ENCODE data around the gene FUT7. TPM values are rescaled to one million over a fixed set of nuclear protein-coding genes. Genes with fewer than 3 reads are reported as not detected.

The FUT7 gene
- total and polyA plus RNA-seq, 9 of the 15 experiments (the other 6 are each of a cell fraction or from before 2014, with no cell fraction given), result not detected

- ChIA-PET POLR2A (interaction anchor here (0.6 to 1.4 kb wide), 6 partner anchors 20 to 532 kb away, joined by 3 to 6 read pairs (median 3); partner anchors contain the start of genes DPH7 and SAPCD2), CTCF (ENCODE audit: low intra/inter-chr PET ratio) (interaction anchor here (0.6 to 2.0 kb wide), 10 partner anchors 16 to 191 kb away, joined by 3 to 7 read pairs (median 4); partner anchors contain the start of genes RNF224 and SAPCD2)
- Histone ChIP-seq H3K79me2 (ENCODE audit: control insufficient read depth, insufficient read depth, low read length) (no peaks in the 10 kb centered on the region), H4K20me1 (replicated peaks; ENCODE audit: control insufficient read depth, insufficient read depth, low read length) (peaks cover 40% of the 10 kb centered on the region), H3K36me3 (ENCODE audit: control insufficient read depth, insufficient read depth, low read length) (no peaks in the 10 kb centered on the region), H3K27ac (ENCODE audit: extremely low read depth, low read depth, low read length) (no peak within 1 kb of the TSS), H3K9me3 (replicated peaks; ENCODE audit: control insufficient read depth, insufficient read depth, low read depth, low read length) (no peaks in the 10 kb centered on the region), H3K27me3 (ENCODE audit: control insufficient read depth in 2 of 2, insufficient read depth in 2 of 2, low read length in 2 of 2) (peaks cover 7 to 39% of the 10 kb centered on the region in 2 experiments; a peak in 4 of 5 replicates), H3K4me3 (no peak within 1 kb of the TSS), H2AFZ (ENCODE audit: low read depth, low read length) (peak within 1 kb of the TSS; percentile 45; the same call in 1 of the 2 replicates), H3K4me1 (replicated peaks in 1 of 2; ENCODE audit: control insufficient read depth in 2 of 2, insufficient read depth in 2 of 2, low read length in 2 of 2) (peaks cover 2 to 79% of the 10 kb centered on the region in 2 experiments; a peak in 4 of 5 replicates), H3K4me2 (ENCODE audit: insufficient read depth, low read length) (peak within 1 kb of the TSS; percentile 46; the same call in 1 of the 2 replicates), H3K9ac (ENCODE audit: insufficient read depth in 1 of 2, low read depth in 2 of 2, low read length in 2 of 2) (peak within 1 kb of the TSS in 1 of 2 experiments; percentile 35; a peak in 2 of 4 replicates), H3K9me1 (ENCODE audit: control insufficient read depth, insufficient read depth, low read length) (peaks cover 2% of the 10 kb centered on the region)
- DNase-seq (ENCODE audit: extremely low read depth in 1 of 4, low spot score in 3 of 4), result peak; percentile 83 to 91 (median 86)
- intact Hi-C loops (cut with micrococcal nuclease), result loop anchor here (2.0 kb wide), 1 partner anchor 21 kb away; no protein-coding TSS in a partner anchor
- in situ Hi-C loops (cut with MboI), result no loop called here
- peak; percentile 82 for ATAC-seq
- WGBS (ENCODE audit: insufficient coverage, low coverage, missing lambda C conversion rate), result 4% methylated on average over 39 of the region's 57 CpGs
- FAIRE-seq, result peak; percentile 76
- BruUV-seq (replicated peaks), result no TSS peak
- peak; percentile 87 to 94 (median 87) for TF ChIP-seq CTCF (IDR thresholded peaks at IDR 0.05 in 2 of 3, conservative IDR thresholded peaks at IDR 0.05 in 1 of 3; ENCODE audit: insufficient read depth in 2 of 3, low read depth in 1 of 3, low read length in 3 of 3)
- peak; percentile 64; the same call in 1 of the 2 replicates for TF ChIP-seq ZBTB7A (IDR thresholded peaks at IDR 0.05; ENCODE audit: borderline replicate concordance, control insufficient read depth, low read depth, low read length)
- peak in 1 of 2 experiments; percentile 77; a peak in 1 of 4 replicates for TF ChIP-seq MAZ (CRISPR knock-in tag; conservative IDR thresholded peaks at IDR 0.05 in 1 of 2, IDR thresholded peaks at IDR 0.05 in 1 of 2)
- no peak for TF ChIP-seq BRD9 (IDR thresholded peaks at IDR 0.05; ENCODE audit: low read depth, partially characterized antibody)
- TF ChIP-seq NFIC (IDR thresholded peaks at IDR 0.05), result 0 out of 2 replicates have a peak, but pooled peaks have one; percentile 11
- TF ChIP-seq CTCFL (IDR thresholded peaks at IDR 0.05; ENCODE audit: borderline replicate concordance, insufficient read depth, low read depth, low read length, poor library complexity, severe bottlenecking), result peak; percentile 77
- 0 out of 2 replicates have a peak, but pooled peaks have one; percentile 40 for TF ChIP-seq ETS1 (conservative IDR thresholded peaks at IDR 0.05; ENCODE audit: control insufficient read depth, low read depth, low read length)
- TF ChIP-seq HDAC1 (IDR thresholded peaks at IDR 0.05), result peak in 1 of 2 experiments; percentile 63; a peak in 2 of 4 replicates
- peak; percentile 27 for TF ChIP-seq HMGN3 (IDR thresholded peaks at IDR 0.05; ENCODE audit: borderline replicate concordance, extremely low read depth, insufficient read length, low read depth, low read length)
- no peak for TF ChIP-seq ZNF263 (CRISPR knock-in tag; IDR thresholded peaks at IDR 0.05; ENCODE audit: borderline replicate concordance)
- no peak for TF ChIP-seq DPF2 (IDR thresholded peaks at IDR 0.05)
- peak; percentile 97 for TF ChIP-seq MIER1 (IDR thresholded peaks at IDR 0.05; ENCODE audit: low read depth)
- no peak for TF ChIP-seq HDGF (IDR thresholded peaks at IDR 0.05)
- peak; percentile 34; the same call in 1 of the 2 replicates for TF ChIP-seq JUND (IDR thresholded peaks at IDR 0.05; ENCODE audit: borderline replicate concordance, low read depth, low read length)
- TF ChIP-seq JUND (tag; IDR thresholded peaks at IDR 0.05; ENCODE audit: borderline replicate concordance, low read depth, low read length), result no peak; the same call in 2 of the 3 replicates
These were observed 14.3 kb upstream of the FUT7 start, which contains the start of gene NPDC1 for GRCh38 chr9:137046088-137046787. Gene NPDC1, minus strand, starts transcription at chr9:137046177. Its CDS starts 188 bp downstream, at chr9:137045989.
